K562 (cell line): ENCODE results near the gene GABRD. TPM values are rescaled to one million over a fixed set of nuclear protein-coding genes. Genes with fewer than 3 reads are reported as not detected.

ENCODE experiments used
- ATAC-seq: fragments of 200-7000 bp; cut with Tn5 transposase; 3 replicates; pipeline ENCODE4 v1.9.1; 2020; ENCODE audit warnings: moderate library complexity
- BruUV-seq: library from RNA; stranded (reverse); fragments of 400-500 nt; replicated peaks from 2 replicates; lab custom pipeline; 2021; lab: Mats Ljungman, UMichigan
- CTCF ChIA-PET: fragments of 300-600 bp; formaldehyde crosslinking; extraction: SDS; loops from one replicate; lab custom pipeline; 2021; ENCODE audit warnings: low intra/inter-chr PET ratio; lab: Yijun Ruan, JAX
- POLR2A ChIA-PET: fragments of 300-600, 350-650 bp; sonication (Branson Sonifier 250); formaldehyde crosslinking; extraction: SDS; loops from one replicate; lab custom pipeline; 2021; ENCODE audit warnings: antibody characterized with exemption, inconsistent platforms; lab: Yijun Ruan, JAX
- DNase-seq, 4 experiments: peaks; one replicate each; pipeline versions ENCODE4 v3.0.0 to v3.0.0-alpha.2; 2011 to 2018; ENCODE audit warnings: low spot score in 3 of 4, mixed read lengths in 3 of 4; ENCODE audit errors: extremely low read depth in 1 of 4
- FAIRE-seq: peaks from 2 replicates; lab custom pipeline; 2011; peaks lifted over from hg19 to GRCh38; lab: Jason Lieb, UNC
- H2AFZ ChIP-seq: 2 replicates; pipeline ENCODE4 v1.6.0; 2011; ENCODE audit warnings: low read depth, low read length, control low read depth, inconsistent platforms
- H3K27ac ChIP-seq: fragments of 200-600 bp; 3 replicates; pipeline ENCODE4 v1.8.0; 2011; ENCODE audit warnings: low read depth, mild to moderate bottlenecking, control low read depth, inconsistent platforms, low read length, moderate library complexity, mixed read lengths; ENCODE audit errors: extremely low read depth
- H3K27me3 ChIP-seq, 2 experiments: fragments of 300-600 bp in 1 of 2; 2 replicates in 1 of 2; 3 replicates in 1 of 2; pipeline versions ENCODE4 v1.6.0 to v1.8.0; 2011; ENCODE audit warnings: inconsistent platforms in 2 of 2, low read length in 2 of 2, mild to moderate bottlenecking in 1 of 2, mixed read lengths in 1 of 2, moderate library complexity in 1 of 2; ENCODE audit not compliant: control insufficient read depth in 2 of 2, insufficient read depth in 2 of 2
- H3K36me3 ChIP-seq: fragments of 300-600 bp; 3 replicates; pipeline ENCODE4 v1.8.0; 2011; ENCODE audit warnings: mild to moderate bottlenecking, low read length, inconsistent platforms; ENCODE audit not compliant: control insufficient read depth, insufficient read depth
- H3K4me1 ChIP-seq, 2 experiments: fragments of 200-600 bp in 1 of 2; replicated peaks in 1 of 2; 2 replicates in 1 of 2; 3 replicates in 1 of 2; pipeline versions ENCODE4 v1.5.1 to v1.8.0; 2011; ENCODE audit warnings: inconsistent platforms in 2 of 2, low read length in 2 of 2, mild to moderate bottlenecking in 1 of 2, mixed read lengths in 1 of 2, moderate library complexity in 1 of 2; ENCODE audit not compliant: control insufficient read depth in 2 of 2, insufficient read depth in 2 of 2
- H3K4me2 ChIP-seq: 2 replicates; pipeline ENCODE4 v1.6.1; 2011; ENCODE audit warnings: low read length, control low read depth, inconsistent platforms, mixed read lengths; ENCODE audit not compliant: insufficient read depth
- H3K4me3 ChIP-seq: fragments of 200-600 bp; sonication (generic), shearing (Covaris generic); 2 replicates; pipeline ENCODE4 v1.5.1; 2016; ENCODE audit warnings: control low read depth, inconsistent platforms
- H3K79me2 ChIP-seq: fragments of 200-600 bp; 3 replicates; pipeline ENCODE4 v1.8.0; 2011; ENCODE audit warnings: low read length, inconsistent platforms; ENCODE audit not compliant: control insufficient read depth, insufficient read depth
- H3K9ac ChIP-seq, 2 experiments: 2 replicates each; pipeline versions ENCODE4 v1.6.0 to v1.6.1; 2011; ENCODE audit warnings: low read depth in 2 of 2, low read length in 2 of 2, control low read depth in 1 of 2, inconsistent platforms in 1 of 2, mild to moderate bottlenecking in 1 of 2, mixed read lengths in 1 of 2; ENCODE audit not compliant: insufficient read depth in 1 of 2
- H3K9me1 ChIP-seq: one replicate; pipeline ENCODE4 v1.6.0; 2011; ENCODE audit warnings: inconsistent platforms, mild to moderate bottlenecking, low read length, moderate library complexity; ENCODE audit not compliant: control insufficient read depth, insufficient read depth
- H3K9me3 ChIP-seq: replicated peaks from 2 replicates; pipeline ENCODE4 v1.5.1; 2011; ENCODE audit warnings: low read depth, low read length, inconsistent platforms; ENCODE audit not compliant: control insufficient read depth, insufficient read depth
- H4K20me1 ChIP-seq: replicated peaks from 2 replicates; pipeline ENCODE4 v1.6.1; 2011; ENCODE audit warnings: low read length, inconsistent platforms, mixed read lengths; ENCODE audit not compliant: control insufficient read depth, insufficient read depth
- TBP ChIP-seq: optimal IDR thresholded peaks from 2 replicates; pipeline ENCODE3; 2011; ENCODE audit warnings: low read depth, low read length, improper control_type of control experiment
- TRIM25 ChIP-seq: fragments of 450-650 bp; IDR thresholded peaks from 2 replicates; pipeline ENCODE4 v1.7.0; 2016; ENCODE audit warnings: borderline replicate concordance
- ZFP30 ChIP-seq: fragments of 250-450 bp; sonication (Bioruptor Pico); IDR thresholded peaks from 2 replicates; pipeline ENCODE4 v1.8.0; 2022; ENCODE audit warnings: moderate library complexity, mild to moderate bottlenecking, inconsistent platforms, borderline replicate concordance
- WGBS: fragments of 100-300 bp; shearing (Covaris generic); methylation state at CpG from one replicate; pipeline ENCODE4 v1.1.6; 2016; ENCODE audit warnings: low coverage, mixed read lengths; ENCODE audit not compliant: insufficient coverage; ENCODE audit errors: missing lambda C conversion rate; 5-methylcytosine and 5-hydroxymethylcytosine counted together
- in situ Hi-C: fragments of 300-500 bp; cut with MboI; formaldehyde crosslinking; loops from 4 replicates; pipeline ENCODE4 v1.15.0; 2018; ENCODE audit warnings: inconsistent platforms, mixed read lengths
- intact Hi-C: fragments of 100-400 bp; cut with micrococcal nuclease; formaldehyde crosslinking; loops from 2 replicates; pipeline ENCODE4 v1.14.2; 2022
- polyA plus RNA-seq, 8 experiments: library from polyadenylated mRNA; depleted of rRNA in 4 of 8; stranded (reverse) in 5 of 8; unstranded in 3 of 8; fragments of >200 nt; fragmentation: Nextera tagmentation in 2 of 8; fragmentation: Illumina TruSeq in 1 of 8; extraction: Ambion mirVana in 2 of 8; extraction: Trizol in 1 of 8; gene quantifications; 2 replicates each; pipeline versions ENCODE4 v1.2.1 to v1.2.3, GENCODE V29; 2011 to 2014; ENCODE audit warnings: inconsistent platforms in 1 of 8, missing spikeins in 1 of 8
- total RNA-seq, 7 experiments: library from RNA; depleted of rRNA in 6 of 7; stranded (reverse); fragments of >200 nt in 6 of 7; fragmentation: Illumina TruSeq in 2 of 7; extraction: Trizol in 2 of 7; gene quantifications; 2 replicates each; pipeline versions ENCODE4 v1.2.1 to v1.2.3, GENCODE V29; 2011 to 2021; ENCODE audit warnings: low replicate concordance in 1 of 7

Gene GABRD
- total and polyA plus RNA-seq, 9 of the 15 experiments (the other 6 are each of a cell fraction or from before 2014, with no cell fraction given): 0.07 TPM; not detected in 8

- FAIRE-seq (no peak), ATAC-seq (0 out of 3 replicates have a peak, but pooled peaks have one; percentile 12)
- Histone ChIP-seq H3K79me2 (no peaks in the 10 kb centered on the region), H3K27me3 (peaks cover 3 to 51% of the 10 kb centered on the region in 2 experiments; a peak in 4 of 5 replicates), H3K9me3 (no peaks in the 10 kb centered on the region)
- intact Hi-C loops: no loop called here
- CTCF ChIA-PET: no interaction called here
- peak; percentile 18 for TF ChIP-seq TBP
- TF ChIP-seq TRIM25: no peak
- no peak for TF ChIP-seq ZFP30 (CRISPR knock-in tag)
- TF ChIP-seq, all 486 proteins: peak for 1
- Histone ChIP-seq H3K4me3 (no peak overlapping the region), H3K36me3 (no peaks in the 10 kb centered on the region), H4K20me1 (no peaks in the 10 kb centered on the region), H2AFZ (no peak overlapping the region), H3K9me1 (peaks cover 7% of the 10 kb centered on the region), H3K4me2 (no peak overlapping the region), H3K4me1 (peaks cover 0 to 45% of the 10 kb centered on the region in 2 experiments; a peak in 2 of 5 replicates), H3K27ac (no peak overlapping the region), H3K9ac (no peak overlapping the region; a peak in 1 of 4 replicates)
- in situ Hi-C loops: no loop called here
- no peak for DNase-seq
- POLR2A ChIA-PET: no interaction called here
- no TSS peak for BruUV-seq
- 11% methylated on average over 17 of the region's 17 CpGs for WGBS
Observed at GRCh38 chr1:2053217-2053616, 34.1 kb downstream of the GABRD start.
